PC-3 (cell line): Measurements from ENCODE around the gene NKD1. TPM values are rescaled to one million over a fixed set of nuclear protein-coding genes. Genes with fewer than 3 reads are reported as not detected.

Experiments used
- ATAC-seq: fragments of 200-7000 bp; cut with Tn5 transposase; 2 replicates; pipeline ENCODE4 v1.9.1; 2020; ENCODE audit warnings: mild to moderate bottlenecking, moderate library complexity
- BruUV-seq: library from RNA; stranded (reverse); fragments of 400-500 nt; replicated peaks from 2 replicates; lab custom pipeline; 2021; lab: Mats Ljungman, UMichigan
- CTCF ChIA-PET: fragments of 300-600 bp; sonication (Branson Sonifier 250); formaldehyde crosslinking; loops from one replicate; lab custom pipeline; 2022; ENCODE audit warnings: antibody characterized with exemption; lab: Charles Lee
- POLR2A ChIA-PET: fragments of 300-600 bp; sonication (Branson Sonifier 250); formaldehyde crosslinking; loops from one replicate; lab custom pipeline; 2022; ENCODE audit warnings: antibody characterized with exemption; ENCODE audit not compliant: unreplicated experiment; lab: Charles Lee
- DNase-seq: peaks from one replicate; pipeline ENCODE4 v3.0.0-alpha.2; 2015
- H2AFZ ChIP-seq: fragments of 300-600 bp; sonication (generic); 2 replicates; pipeline ENCODE4 v1.6.0; 2016; ENCODE audit warnings: antibody characterized with exemption, low read length
- H3F3A ChIP-seq: fragments of 300-600 bp; sonication (generic); one replicate; pipeline ENCODE4 v1.6.0; 2017; ENCODE audit warnings: antibody characterized with exemption, low read length, control low read depth, mild to moderate bottlenecking; ENCODE audit not compliant: unreplicated experiment
- H3K27ac ChIP-seq: fragments of 300-600 bp; sonication (generic); 2 replicates; pipeline ENCODE4 v1.5.1; 2016; ENCODE audit warnings: mild to moderate bottlenecking, low read length
- H3K27me3 ChIP-seq: fragments of 300-600 bp; sonication (generic); 2 replicates; pipeline ENCODE4 v1.6.1; 2016; ENCODE audit warnings: low read length, mixed read lengths
- H3K36me3 ChIP-seq: fragments of 300-600 bp; sonication (generic); 2 replicates; pipeline ENCODE4 v1.6.1; 2016; ENCODE audit warnings: low read depth, mixed run types, low read length, mixed read lengths
- H3K4me1 ChIP-seq: fragments of 300-600 bp; sonication (generic); 2 replicates; pipeline ENCODE4 v1.5.1; 2016; ENCODE audit warnings: low read length; ENCODE audit not compliant: insufficient read depth
- H3K4me2 ChIP-seq: fragments of 300-600 bp; sonication (generic); 2 replicates; pipeline ENCODE4 v1.6.0; 2016; ENCODE audit warnings: low read length
- H3K4me3 ChIP-seq: fragments of 300-600 bp; sonication (generic); 2 replicates; pipeline ENCODE4 v1.5.1; 2016; ENCODE audit warnings: mild to moderate bottlenecking, low read length, mixed read lengths
- H3K79me2 ChIP-seq: fragments of 300-600 bp; sonication (generic); 2 replicates; pipeline ENCODE4 v1.6.1; 2017; ENCODE audit warnings: low read length, mixed read lengths
- H3K9ac ChIP-seq: fragments of 300-600 bp; sonication (generic); 2 replicates; pipeline ENCODE4 v1.6.0; 2016; ENCODE audit warnings: mild to moderate bottlenecking, low read length
- H3K9me2 ChIP-seq: fragments of 300-600 bp; sonication (generic); replicated peaks from 2 replicates; pipeline ENCODE4 v1.6.1; 2016; ENCODE audit warnings: mixed run types, low read length, mixed read lengths
- H3K9me3 ChIP-seq: fragments of 300-600 bp; sonication (generic); 2 replicates; pipeline ENCODE4 v1.6.1; 2016; ENCODE audit warnings: low read length, mixed read lengths
- H4K20me1 ChIP-seq: fragments of 300-600 bp; sonication (generic); 2 replicates; pipeline ENCODE4 v1.6.1; 2016; ENCODE audit warnings: low read length, mixed read lengths
- CTCF ChIP-seq: fragments of 300-600 bp; sonication (generic); conservative IDR thresholded peaks from 2 replicates; pipeline ENCODE4 v1.5.1; 2017; ENCODE audit warnings: antibody characterized with exemption, low read depth, mild to moderate bottlenecking, low read length
- EZH2 ChIP-seq: fragments of 300-600 bp; sonication (generic); IDR thresholded peaks from one replicate; pipeline ENCODE4 v1.6.1; 2017; ENCODE audit warnings: antibody characterized with exemption, mild to moderate bottlenecking, low read length; ENCODE audit not compliant: unreplicated experiment
- EZH2phosphoT487 ChIP-seq: fragments of 300-600 bp; sonication (generic); IDR thresholded peaks from 2 replicates; pipeline ENCODE4 v1.6.1; 2018; ENCODE audit warnings: mild to moderate bottlenecking, antibody characterized with exemption, low read length, borderline replicate concordance
- intact Hi-C: fragments of 100-400 bp; cut with micrococcal nuclease; formaldehyde crosslinking; loops from 2 replicates; pipeline ENCODE4 v1.9.0; 2023
- total RNA-seq: library from RNA; depleted of rRNA; stranded (reverse); fragments of >200 nt; gene quantifications from 2 replicates; pipeline ENCODE4 v1.2.3, GENCODE V29; 2014

NKD1 gene
- total RNA-seq, 1 experiment from 2014 or later, result 0.07 TPM

DNA sequence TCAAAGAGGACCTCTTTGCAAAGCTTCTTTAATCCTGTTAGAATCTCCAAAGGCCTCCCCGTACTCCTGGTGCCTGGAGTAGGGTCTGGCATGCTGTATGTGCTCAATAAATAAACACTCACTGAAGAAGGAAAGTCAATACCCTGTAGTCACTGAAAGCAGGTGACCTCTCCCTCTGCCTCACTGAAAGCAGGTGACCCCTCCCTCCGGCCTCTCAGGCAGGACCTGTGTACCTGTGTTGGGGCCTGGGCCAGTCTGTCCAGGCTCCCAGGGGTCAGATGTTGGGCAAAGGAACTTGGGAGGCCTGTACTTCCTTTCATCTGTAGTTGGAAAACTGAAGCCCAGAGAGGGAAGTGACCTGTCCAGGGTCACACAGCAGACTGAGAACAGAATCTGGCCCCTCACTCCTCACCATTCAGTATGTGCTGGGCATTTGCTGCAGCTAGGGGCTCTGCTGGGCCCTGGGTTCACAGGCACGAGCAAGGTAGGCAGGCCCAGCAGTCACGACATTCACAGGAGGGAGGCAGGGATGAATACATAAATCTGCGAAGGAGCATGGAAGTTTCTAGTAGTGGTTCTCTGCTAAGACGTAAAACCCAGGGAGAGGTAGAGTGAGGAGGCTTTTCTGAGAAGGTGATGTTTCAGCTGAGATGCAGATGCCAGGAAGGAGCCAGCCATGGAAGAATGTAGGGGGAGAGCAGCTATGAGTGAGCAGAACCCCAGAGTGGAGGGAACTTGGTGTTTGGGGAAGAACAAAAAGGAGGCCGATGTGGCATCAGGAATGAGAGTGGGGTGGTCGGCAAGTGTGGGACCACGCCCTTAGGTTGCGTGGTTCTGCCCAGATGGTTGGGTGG lies 64.0 kb downstream of the NKD1 start:
- CTCF ChIA-PET, result no interaction called here
- H4K20me1 ChIP-seq, result no peaks in the 10 kb centered on the region
- ATAC-seq (no peak), DNase-seq (no peak)
- intact Hi-C loops, result no loop called here
- no peak overlapping the region for H3K9ac ChIP-seq
- BruUV-seq, result no TSS peak
- H3K27ac ChIP-seq, result no peak overlapping the region
- H3K4me2 ChIP-seq, result no peak overlapping the region
- no peaks in the 10 kb centered on the region for H3K4me1 ChIP-seq
- no peaks in the 10 kb centered on the region for H3K27me3 ChIP-seq
- H3K9me3 ChIP-seq, result no peaks in the 10 kb centered on the region
- TF ChIP-seq CTCF, result no peak
- no peak for TF ChIP-seq EZH2
- TF ChIP-seq EZH2phosphoT487, result no peak
- no peaks in the 10 kb centered on the region for H3K9me2 ChIP-seq
- H3K4me3 ChIP-seq, result no peak overlapping the region
- H2AFZ ChIP-seq, result no peak overlapping the region
- H3F3A ChIP-seq, result no peaks in the 10 kb centered on the region
- no peaks in the 10 kb centered on the region for H3K79me2 ChIP-seq
- POLR2A ChIA-PET, result no interaction called here
- no peaks in the 10 kb centered on the region for H3K36me3 ChIP-seq

DNA sequence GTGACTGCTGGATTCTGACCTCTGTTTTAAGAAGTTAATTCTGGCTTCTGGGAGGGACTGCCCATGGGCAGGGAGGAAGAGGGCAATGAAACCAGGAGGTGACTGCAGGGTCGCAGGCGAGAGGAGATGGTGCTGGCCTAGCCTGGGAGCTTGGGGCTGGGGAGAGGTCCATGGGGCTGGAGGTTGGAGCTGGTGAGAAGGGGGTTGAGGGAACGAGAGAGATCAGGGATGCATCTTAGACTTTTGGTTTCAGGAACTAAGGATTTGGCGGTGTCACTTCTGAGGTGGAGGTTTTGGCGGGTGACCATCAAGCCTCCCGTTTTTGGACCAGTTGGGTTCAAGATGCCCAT lies 64.6 kb downstream of the NKD1 start:
- H3K9ac ChIP-seq, result no peak overlapping the region
- no TSS peak for BruUV-seq
- H3K4me2 ChIP-seq, result no peak overlapping the region
- no peaks in the 10 kb centered on the region for H3K79me2 ChIP-seq
- ChIA-PET POLR2A (no interaction called here), CTCF (no interaction called here)
- H2AFZ ChIP-seq, result no peak overlapping the region
- no peaks in the 10 kb centered on the region for H3F3A ChIP-seq
- ATAC-seq, result no peak
- no peaks in the 10 kb centered on the region for H4K20me1 ChIP-seq
- H3K4me3 ChIP-seq, result no peak overlapping the region
- no peak for TF ChIP-seq CTCF
- TF ChIP-seq EZH2, result no peak
- no peak for TF ChIP-seq EZH2phosphoT487
- no peaks in the 10 kb centered on the region for H3K36me3 ChIP-seq
- H3K27me3 ChIP-seq, result no peaks in the 10 kb centered on the region
- H3K4me1 ChIP-seq, result no peaks in the 10 kb centered on the region
- H3K9me3 ChIP-seq, result no peaks in the 10 kb centered on the region
- DNase-seq, result no peak
- no peak overlapping the region for H3K27ac ChIP-seq
- intact Hi-C loops, result no loop called here
- no peaks in the 10 kb centered on the region for H3K9me2 ChIP-seq

DNA sequence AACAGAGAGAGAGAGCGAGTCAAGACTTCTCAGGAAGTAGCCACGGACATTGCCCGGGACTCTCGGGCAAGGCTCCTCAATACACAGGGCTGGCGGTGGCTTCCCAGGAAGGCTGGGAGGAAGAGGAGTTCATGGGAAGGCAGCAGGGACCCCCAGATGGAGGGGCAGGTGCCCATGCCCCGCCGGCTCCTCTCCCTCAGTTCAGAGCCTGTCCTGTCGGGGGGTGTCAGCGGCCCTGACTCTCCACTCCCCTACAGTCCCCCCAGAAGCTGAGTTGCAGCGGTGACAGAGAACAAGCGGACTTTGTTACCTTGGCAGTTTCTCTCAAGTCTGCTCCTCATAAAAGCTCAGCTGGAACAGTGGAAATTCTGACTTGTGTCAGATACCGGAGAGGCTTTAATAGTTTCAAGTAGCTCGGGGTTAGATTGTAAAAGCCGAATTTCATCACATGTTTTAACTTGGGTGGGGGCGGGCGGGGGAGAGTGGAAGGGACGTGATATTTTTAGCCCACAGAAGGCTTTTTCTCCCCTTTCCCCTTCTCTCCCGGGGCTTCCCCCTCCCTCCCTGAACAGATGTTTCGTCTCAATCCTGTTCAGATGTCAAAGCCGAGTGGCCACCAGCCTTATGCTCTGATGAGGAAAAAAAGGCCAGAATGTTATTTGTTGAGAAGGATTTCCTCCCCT lies 65.2 kb downstream of the NKD1 start:
- no peak overlapping the region for H3K4me2 ChIP-seq
- no peaks in the 10 kb centered on the region for H3F3A ChIP-seq
- intact Hi-C loops, result no loop called here
- no peak overlapping the region for H3K4me3 ChIP-seq
- no peaks in the 10 kb centered on the region for H3K9me3 ChIP-seq
- H3K36me3 ChIP-seq, result no peaks in the 10 kb centered on the region
- ChIA-PET CTCF (no interaction called here), POLR2A (no interaction called here)
- H2AFZ ChIP-seq, result no peak overlapping the region
- H4K20me1 ChIP-seq, result no peaks in the 10 kb centered on the region
- no TSS peak for BruUV-seq
- no peaks in the 10 kb centered on the region for H3K79me2 ChIP-seq
- no peak for TF ChIP-seq CTCF
- TF ChIP-seq EZH2, result no peak
- no peak for TF ChIP-seq EZH2phosphoT487
- no peak overlapping the region for H3K27ac ChIP-seq
- H3K9ac ChIP-seq, result no peak overlapping the region
- no peak for ATAC-seq
- DNase-seq, result no peak
- no peaks in the 10 kb centered on the region for H3K27me3 ChIP-seq
- no peaks in the 10 kb centered on the region for H3K4me1 ChIP-seq
- H3K9me2 ChIP-seq, result no peaks in the 10 kb centered on the region
